ENCODE measurements around the gene ATXN1.

- no peak for TF ChIP-seq MXD4 (CRISPR knock-in tag; IDR thresholded peaks at IDR 0.05; ENCODE audit: borderline replicate concordance)
- no peak for TF ChIP-seq ZBTB21 (CRISPR knock-in tag; IDR thresholded peaks at IDR 0.05; ENCODE audit: borderline replicate concordance)
- TF ChIP-seq, protein P1, sequence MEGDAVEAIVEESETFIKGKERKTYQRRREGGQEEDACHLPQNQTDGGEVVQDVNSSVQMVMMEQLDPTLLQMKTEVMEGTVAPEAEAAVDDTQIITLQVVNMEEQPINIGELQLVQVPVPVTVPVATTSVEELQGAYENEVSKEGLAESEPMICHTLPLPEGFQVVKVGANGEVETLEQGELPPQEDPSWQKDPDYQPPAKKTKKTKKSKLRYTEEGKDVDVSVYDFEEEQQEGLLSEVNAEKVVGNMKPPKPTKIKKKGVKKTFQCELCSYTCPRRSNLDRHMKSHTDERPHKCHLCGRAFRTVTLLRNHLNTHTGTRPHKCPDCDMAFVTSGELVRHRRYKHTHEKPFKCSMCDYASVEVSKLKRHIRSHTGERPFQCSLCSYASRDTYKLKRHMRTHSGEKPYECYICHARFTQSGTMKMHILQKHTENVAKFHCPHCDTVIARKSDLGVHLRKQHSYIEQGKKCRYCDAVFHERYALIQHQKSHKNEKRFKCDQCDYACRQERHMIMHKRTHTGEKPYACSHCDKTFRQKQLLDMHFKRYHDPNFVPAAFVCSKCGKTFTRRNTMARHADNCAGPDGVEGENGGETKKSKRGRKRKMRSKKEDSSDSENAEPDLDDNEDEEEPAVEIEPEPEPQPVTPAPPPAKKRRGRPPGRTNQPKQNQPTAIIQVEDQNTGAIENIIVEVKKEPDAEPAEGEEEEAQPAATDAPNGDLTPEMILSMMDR (IDR thresholded peaks at IDR 0.05), result no peak
- no peak for TF ChIP-seq ZNF317 (CRISPR knock-in tag; IDR thresholded peaks at IDR 0.05; ENCODE audit: borderline replicate concordance, low read depth)
- TF ChIP-seq STAT6 (CRISPR knock-in tag; conservative IDR thresholded peaks at IDR 0.05; ENCODE audit: low read depth), result no peak
- no peak for TF ChIP-seq NR2C2 (CRISPR knock-in tag; IDR thresholded peaks at IDR 0.05)
- no peak for TF ChIP-seq FOXK1 (CRISPR knock-in tag; IDR thresholded peaks at IDR 0.05)
- TF ChIP-seq NFYB (CRISPR knock-in tag; conservative IDR thresholded peaks at IDR 0.05; ENCODE audit: low read depth), result no peak
- TF ChIP-seq, protein P2, sequence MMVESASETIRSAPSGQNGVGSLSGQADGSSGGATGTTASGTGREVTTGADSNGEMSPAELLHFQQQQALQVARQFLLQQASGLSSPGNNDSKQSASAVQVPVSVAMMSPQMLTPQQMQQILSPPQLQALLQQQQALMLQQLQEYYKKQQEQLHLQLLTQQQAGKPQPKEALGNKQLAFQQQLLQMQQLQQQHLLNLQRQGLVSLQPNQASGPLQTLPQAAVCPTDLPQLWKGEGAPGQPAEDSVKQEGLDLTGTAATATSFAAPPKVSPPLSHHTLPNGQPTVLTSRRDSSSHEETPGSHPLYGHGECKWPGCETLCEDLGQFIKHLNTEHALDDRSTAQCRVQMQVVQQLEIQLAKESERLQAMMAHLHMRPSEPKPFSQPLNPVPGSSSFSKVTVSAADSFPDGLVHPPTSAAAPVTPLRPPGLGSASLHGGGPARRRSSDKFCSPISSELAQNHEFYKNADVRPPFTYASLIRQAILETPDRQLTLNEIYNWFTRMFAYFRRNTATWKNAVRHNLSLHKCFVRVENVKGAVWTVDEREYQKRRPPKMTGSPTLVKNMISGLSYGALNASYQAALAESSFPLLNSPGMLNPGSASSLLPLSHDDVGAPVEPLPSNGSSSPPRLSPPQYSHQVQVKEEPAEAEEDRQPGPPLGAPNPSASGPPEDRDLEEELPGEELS (CRISPR knock-in tag; IDR thresholded peaks at IDR 0.05), result no peak
- TF ChIP-seq, protein P3, sequence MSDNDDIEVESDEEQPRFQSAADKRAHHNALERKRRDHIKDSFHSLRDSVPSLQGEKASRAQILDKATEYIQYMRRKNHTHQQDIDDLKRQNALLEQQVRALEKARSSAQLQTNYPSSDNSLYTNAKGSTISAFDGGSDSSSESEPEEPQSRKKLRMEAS (CRISPR knock-in tag; IDR thresholded peaks at IDR 0.05), result no peak
- TF ChIP-seq KAT7 (CRISPR knock-in tag; IDR thresholded peaks at IDR 0.05; ENCODE audit: borderline replicate concordance), result no peak
- TF ChIP-seq ZNF121 (CRISPR knock-in tag; IDR thresholded peaks at IDR 0.05), result no peak
- no peak for TF ChIP-seq ZNF416 (CRISPR knock-in tag; IDR thresholded peaks at IDR 0.05)
- no peak for TF ChIP-seq E2F4 (CRISPR knock-in tag; IDR thresholded peaks at IDR 0.05; ENCODE audit: borderline replicate concordance, low read depth)
Measured at GRCh38 chr6:16723826-16724225, 37.4 kb downstream of the ATXN1 start.

Measured in WTC11 (cell line).